Stimulated activated naive CD4-positive, alpha-beta T cell treated with Interleukin-2 at 50 U/mL for 16 hours (primary cell): ENCODE data around the gene COA7.
"Not testable (repeated sequence)": the region's sequence is repeated elsewhere in the genome, so short reads cannot be mapped to it uniquely, and the experiment has no call there.

Experiments
- DNase-seq: peaks from one replicate; lab custom pipeline; 2025; lab: John Stamatoyannopoulos, UW

The COA7 gene

GRCh38 chr1:52706136-52706670 is 8.1 kb upstream of the COA7 start:
- DNase-seq = no peak

- DNase-seq = peak; percentile 84
These were observed 5.0 kb upstream of the COA7 start for GRCh38 chr1:52702886-52703787.

- no peak for DNase-seq
These were observed 2.5 kb downstream of the COA7 start for GRCh38 chr1:52695627-52696026.

- no peak for DNase-seq
These were observed 4.3 kb downstream of the COA7 start for GRCh38 chr1:52693843-52694242.

- not testable (repeated sequence) for DNase-seq
These were observed 4.8 kb downstream of the COA7 start for GRCh38 chr1:52693351-52693750.

- no peak for DNase-seq
These were observed 5.5 kb downstream of the COA7 start for GRCh38 chr1:52692697-52693096.

GRCh38 chr1:52691821-52692220 is 6.3 kb downstream of the COA7 start:
- DNase-seq = no peak

GRCh38 chr1:52686830-52687229 is 11.3 kb downstream of the COA7 start:
- no peak for DNase-seq

GRCh38 chr1:52686261-52686751 is 11.8 kb downstream of the COA7 start:
- DNase-seq = peak; percentile 54

- no peak for DNase-seq
These were observed 13.6 kb downstream of the COA7 start for GRCh38 chr1:52684545-52684944.

- no peak for DNase-seq
These were observed 14.7 kb downstream of the COA7 start for GRCh38 chr1:52683367-52683940.

GRCh38 chr1:52681136-52681535 is 17.0 kb downstream of the COA7 start:
- DNase-seq = no peak

GRCh38 chr1:52680353-52680752 is 17.8 kb downstream of the COA7 start:
- no peak for DNase-seq

GRCh38 chr1:52679498-52679897 is 18.6 kb downstream of the COA7 start:
- no peak for DNase-seq

GRCh38 chr1:52679048-52679447 is 19.1 kb downstream of the COA7 start:
- DNase-seq = no peak

- no peak for DNase-seq
These were observed 20.9 kb downstream of the COA7 start for GRCh38 chr1:52677076-52677806.

GRCh38 chr1:52676249-52676903 is 21.8 kb downstream of the COA7 start:
- no peak for DNase-seq

- DNase-seq = no peak
These were observed 23.4 kb downstream of the COA7 start for GRCh38 chr1:52674497-52675384.

- DNase-seq = no peak
These were observed 24.6 kb downstream of the COA7 start for GRCh38 chr1:52673513-52673912.

- DNase-seq = no peak
These were observed 25.2 kb downstream of the COA7 start for GRCh38 chr1:52672946-52673345.

- DNase-seq = no peak
These were observed 27.5 kb downstream of the COA7 start for GRCh38 chr1:52670604-52671003.
